ENCODE data around the gene CDK11B.

CDK11B gene

GRCh38 chr1:1687846-1688245 lies 29.0 kb upstream of the CDK11B start:
- no peak for TF ChIP-seq CTCF (conservative IDR thresholded peaks at IDR 0.05)
- no peak overlapping the region for H3K27ac ChIP-seq

- no peak for TF ChIP-seq CTCF (conservative IDR thresholded peaks at IDR 0.05)
Measured at GRCh38 chr1:1684031-1684681, 25.4 kb upstream of the CDK11B start.

GRCh38 chr1:1683104-1683905 lies 24.5 kb upstream of the CDK11B start:
- peak overlapping the region; percentile 9; the same call in 1 of the 2 replicates for H3K27ac ChIP-seq
- no peak for TF ChIP-seq CTCF (conservative IDR thresholded peaks at IDR 0.05)

More at GRCh38 chr1:1684031-1684681, 25.4 kb upstream of the CDK11B start:
- peak overlapping the region; percentile 9; the same call in 1 of the 2 replicates for H3K27ac ChIP-seq

GRCh38 chr1:1680912-1681273 lies 22.1 kb upstream of the CDK11B start:
- peak overlapping the region; percentile 20; the same call in 1 of the 2 replicates for H3K27ac ChIP-seq
- no peak for TF ChIP-seq CTCF (conservative IDR thresholded peaks at IDR 0.05)

- no peak for TF ChIP-seq CTCF (conservative IDR thresholded peaks at IDR 0.05)
- peak overlapping the region; percentile 20; the same call in 1 of the 2 replicates for H3K27ac ChIP-seq
Measured at GRCh38 chr1:1680031-1680911, 21.5 kb upstream of the CDK11B start.

- peak overlapping the region; percentile 30 for H3K27ac ChIP-seq
- peak; percentile 56 for TF ChIP-seq CTCF (conservative IDR thresholded peaks at IDR 0.05)
Measured at GRCh38 chr1:1678581-1679380, 20.0 kb upstream of the CDK11B start.

All from VCaP (cell line).